ENCODE measurements around the gene SHANK1.
A peak's percentile ranks its signal among the peaks of the same experiment; 100 is the strongest.

GRCh38 chr19:50705422-50706019 lies 14.1 kb downstream of the SHANK1 start:
- peak in 3 of 4 experiments; percentile 25 to 47 (median 43) for TF ChIP-seq CTCF (IDR thresholded peaks at IDR 0.05)
- TF ChIP-seq POLR2A (IDR thresholded peaks at IDR 0.05), result no peak
